Endothelial cell (in vitro differentiated cells): ENCODE data around the gene DENND1B. TPM values are rescaled to one million over a fixed set of nuclear protein-coding genes. Genes with fewer than 3 reads are reported as not detected.

ENCODE experiments used
- DNase-seq: peaks from one replicate; pipeline ENCODE4 v3.0.0; 2021; ENCODE audit warnings: low spot score
- H3K27ac Mint-ChIP-seq: one replicate; pipeline ENCODE4 v1.8.0; 2021; ENCODE audit warnings: mixed read lengths, inconsistent platforms; ENCODE audit not compliant: unreplicated experiment
- H3K27me3 Mint-ChIP-seq: one replicate; pipeline ENCODE4 v1.8.0; 2021; ENCODE audit warnings: mild to moderate bottlenecking, moderate library complexity, mixed read lengths, inconsistent platforms; ENCODE audit not compliant: unreplicated experiment
- H3K36me3 Mint-ChIP-seq: one replicate; pipeline ENCODE4 v1.8.0; 2021; ENCODE audit warnings: mild to moderate bottlenecking, low read depth, mixed read lengths, inconsistent platforms; ENCODE audit not compliant: unreplicated experiment
- H3K4me1 Mint-ChIP-seq: one replicate; pipeline ENCODE4 v1.8.0; 2021; ENCODE audit warnings: mild to moderate bottlenecking, mixed read lengths, inconsistent platforms; ENCODE audit not compliant: unreplicated experiment
- H3K4me3 Mint-ChIP-seq: one replicate; pipeline ENCODE4 v1.8.0; 2021; ENCODE audit warnings: mild to moderate bottlenecking, mixed read lengths, inconsistent platforms; ENCODE audit not compliant: unreplicated experiment
- H3K9me3 Mint-ChIP-seq: one replicate; pipeline ENCODE4 v1.8.0; 2021; ENCODE audit warnings: mixed read lengths, inconsistent platforms; ENCODE audit not compliant: unreplicated experiment
- CTCF ChIP-seq: fragments of 200-600 bp; sonication (generic); IDR thresholded peaks from one replicate; pipeline ENCODE4 v1.5.0; 2021; ENCODE audit warnings: antibody characterized with exemption; ENCODE audit not compliant: unreplicated experiment
- total RNA-seq: library from RNA; stranded (reverse); fragmentation: NEBNext Ultra II Directional; extraction: Animal tissue kit (Norgen Biotek cat#: 25700); gene quantifications from one replicate; pipeline ENCODE4 v1.2.1, GENCODE V29; 2021; ENCODE audit not compliant: unreplicated experiment

The DENND1B gene
- total RNA-seq, 1 donor from 2014 or later: 7.5 TPM

- TF ChIP-seq CTCF: no peak
- H3K4me1 Mint-ChIP-seq: peaks cover 35% of the 10 kb centered on the region
Observed at GRCh38 chr1:197471248-197471985, 303.9 kb downstream of the DENND1B start.

GRCh38 chr1:197470330-197470729 lies 304.9 kb downstream of the DENND1B start:
- DNase-seq: no peak
- H3K4me1 Mint-ChIP-seq: peaks cover 35% of the 10 kb centered on the region
- no peaks in the 10 kb centered on the region for H3K9me3 Mint-ChIP-seq
- no peak overlapping the region for H3K27ac Mint-ChIP-seq
- peaks cover 1% of the 10 kb centered on the region for H3K27me3 Mint-ChIP-seq
- no peaks in the 10 kb centered on the region for H3K36me3 Mint-ChIP-seq
- H3K4me3 Mint-ChIP-seq: no peak overlapping the region
- no peak for TF ChIP-seq CTCF

More at GRCh38 chr1:197471248-197471985, 303.9 kb downstream of the DENND1B start:
- Mint-ChIP-seq H3K36me3 (no peaks in the 10 kb centered on the region), H3K4me3 (no peak overlapping the region), H3K27ac (no peak overlapping the region), H3K27me3 (peaks cover 1% of the 10 kb centered on the region), H3K9me3 (no peaks in the 10 kb centered on the region)
- no peak for DNase-seq

GRCh38 chr1:197469620-197470210 lies 305.6 kb downstream of the DENND1B start:
- H3K9me3 Mint-ChIP-seq: no peaks in the 10 kb centered on the region

GRCh38 chr1:197468543-197469175 lies 306.6 kb downstream of the DENND1B start:
- DNase-seq: no peak
- no peak overlapping the region for H3K27ac Mint-ChIP-seq
- no peak for TF ChIP-seq CTCF
- H3K4me3 Mint-ChIP-seq: no peak overlapping the region
- no peaks in the 10 kb centered on the region for H3K9me3 Mint-ChIP-seq
- peaks cover 1% of the 10 kb centered on the region for H3K27me3 Mint-ChIP-seq
- peaks cover 39% of the 10 kb centered on the region for H3K4me1 Mint-ChIP-seq
- no peaks in the 10 kb centered on the region for H3K36me3 Mint-ChIP-seq

More at GRCh38 chr1:197469620-197470210, 305.6 kb downstream of the DENND1B start:
- no peaks in the 10 kb centered on the region for H3K36me3 Mint-ChIP-seq
- H3K27ac Mint-ChIP-seq: peak overlapping the region; percentile 39
- DNase-seq: no peak
- no peak overlapping the region for H3K4me3 Mint-ChIP-seq
- peaks cover 1% of the 10 kb centered on the region for H3K27me3 Mint-ChIP-seq
- no peak for TF ChIP-seq CTCF
- peaks cover 35% of the 10 kb centered on the region for H3K4me1 Mint-ChIP-seq
